Measurements from ENCODE around the gene RBM18.

DNA sequence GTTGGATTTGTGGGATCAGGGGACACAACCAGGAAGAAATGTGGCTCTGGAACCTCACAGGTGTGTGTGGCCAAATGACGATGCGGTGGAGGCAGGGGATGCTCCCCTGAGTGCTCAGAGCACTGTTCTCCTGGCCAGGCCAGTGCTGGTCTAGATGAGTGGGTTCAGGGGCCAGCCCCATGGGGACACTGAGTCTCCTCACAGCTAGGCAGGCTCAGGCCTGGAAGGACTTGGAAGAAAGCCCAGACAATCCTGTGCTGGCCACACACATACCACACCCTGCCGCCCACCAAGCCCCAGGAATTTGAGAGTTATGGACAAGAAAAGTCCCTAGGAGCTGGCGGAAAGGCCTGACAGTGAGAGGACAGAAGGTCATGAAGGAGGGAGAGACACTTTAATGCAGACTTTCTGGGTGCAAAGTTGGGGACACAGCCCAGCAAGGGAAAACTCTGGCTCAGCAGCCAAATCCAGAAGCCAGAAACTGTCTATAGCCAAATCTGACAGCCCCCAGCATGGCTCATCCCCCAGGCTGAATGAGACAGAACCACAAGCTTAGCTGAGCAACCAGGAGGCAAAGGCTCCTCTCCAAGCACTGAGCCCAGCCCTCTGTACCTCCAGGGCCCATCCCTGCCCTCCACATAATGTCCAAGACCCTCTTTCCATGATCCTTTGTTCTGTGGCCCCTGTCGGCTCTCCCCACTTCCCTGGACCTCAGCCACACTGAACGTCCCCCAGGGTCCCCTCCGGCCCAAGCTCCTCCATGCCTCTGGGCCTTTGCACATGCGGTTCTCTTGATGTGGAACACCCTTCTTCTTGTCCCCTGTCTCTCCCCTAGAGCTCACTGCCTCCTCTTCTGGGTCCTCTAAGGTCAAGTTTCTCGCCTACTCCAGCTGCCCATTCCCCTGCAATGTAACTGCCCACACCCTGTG, 58.3 kb downstream of the RBM18 start:
- TF ChIP-seq, protein P1, sequence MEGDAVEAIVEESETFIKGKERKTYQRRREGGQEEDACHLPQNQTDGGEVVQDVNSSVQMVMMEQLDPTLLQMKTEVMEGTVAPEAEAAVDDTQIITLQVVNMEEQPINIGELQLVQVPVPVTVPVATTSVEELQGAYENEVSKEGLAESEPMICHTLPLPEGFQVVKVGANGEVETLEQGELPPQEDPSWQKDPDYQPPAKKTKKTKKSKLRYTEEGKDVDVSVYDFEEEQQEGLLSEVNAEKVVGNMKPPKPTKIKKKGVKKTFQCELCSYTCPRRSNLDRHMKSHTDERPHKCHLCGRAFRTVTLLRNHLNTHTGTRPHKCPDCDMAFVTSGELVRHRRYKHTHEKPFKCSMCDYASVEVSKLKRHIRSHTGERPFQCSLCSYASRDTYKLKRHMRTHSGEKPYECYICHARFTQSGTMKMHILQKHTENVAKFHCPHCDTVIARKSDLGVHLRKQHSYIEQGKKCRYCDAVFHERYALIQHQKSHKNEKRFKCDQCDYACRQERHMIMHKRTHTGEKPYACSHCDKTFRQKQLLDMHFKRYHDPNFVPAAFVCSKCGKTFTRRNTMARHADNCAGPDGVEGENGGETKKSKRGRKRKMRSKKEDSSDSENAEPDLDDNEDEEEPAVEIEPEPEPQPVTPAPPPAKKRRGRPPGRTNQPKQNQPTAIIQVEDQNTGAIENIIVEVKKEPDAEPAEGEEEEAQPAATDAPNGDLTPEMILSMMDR (IDR thresholded peaks at IDR 0.05; ENCODE audit: insufficient read depth, low read length, poor library complexity, severe bottlenecking): no peak
- no peak for TF ChIP-seq EZH2phosphoT487 (conservative IDR thresholded peaks at IDR 0.05; ENCODE audit: low read length)

All from SU-DHL-6 (cell line).